NCI-H128 (cell line): Measurements from ENCODE around the gene RASL10A.

Experiments
- DNase-seq: peaks from one replicate; lab custom pipeline; 2025; ENCODE audit not compliant: unreplicated experiment; lab: John Stamatoyannopoulos, UW

The RASL10A gene

GRCh38 chr22:29306835-29307595 is 8.5 kb downstream of the RASL10A start:
- peak; percentile 2 for DNase-seq

- no peak for DNase-seq
These were observed 9.2 kb downstream of the RASL10A start, which contains the start of gene GAS2L1 for GRCh38 chr22:29306175-29306834. TSS of gene GAS2L1 (plus strand) at chr22:29306650. CDS start at chr22:29308106, 1,456 bp downstream.

- no peak for DNase-seq
These were observed 9.7 kb downstream of the RASL10A start for GRCh38 chr22:29305836-29306174.

GRCh38 chr22:29302681-29303465 is 12.6 kb downstream of the RASL10A start:
- no peak for DNase-seq

- no peak for DNase-seq
These were observed 13.2 kb downstream of the RASL10A start for GRCh38 chr22:29302402-29302680.

- no peak for DNase-seq
These were observed 13.6 kb downstream of the RASL10A start for GRCh38 chr22:29301716-29302401.

- DNase-seq: no peak
These were observed 14.5 kb downstream of the RASL10A start for GRCh38 chr22:29300807-29301601.

- DNase-seq: no peak
These were observed 15.1 kb downstream of the RASL10A start for GRCh38 chr22:29300467-29300806.

GRCh38 chr22:29299136-29299900 is 16.2 kb downstream of the RASL10A start:
- no peak for DNase-seq

GRCh38 chr22:29298641-29299040 is 16.9 kb downstream of the RASL10A start:
- DNase-seq: no peak

- DNase-seq: no peak
These were observed 23.1 kb downstream of the RASL10A start for GRCh38 chr22:29292379-29292778.

GRCh38 chr22:29291215-29291614 is 24.3 kb downstream of the RASL10A start:
- DNase-seq: no peak

GRCh38 chr22:29290061-29290460 is 25.4 kb downstream of the RASL10A start:
- DNase-seq: no peak

- no peak for DNase-seq
These were observed 26.7 kb downstream of the RASL10A start for GRCh38 chr22:29288837-29289236.

GRCh38 chr22:29284196-29284595 is 31.3 kb downstream of the RASL10A start:
- no peak for DNase-seq

GRCh38 chr22:29277927-29278326 is 37.6 kb downstream of the RASL10A start:
- no peak for DNase-seq

GRCh38 chr22:29275819-29276565 is 39.5 kb downstream of the RASL10A start:
- DNase-seq: no peak

- DNase-seq: no peak
These were observed 40.3 kb downstream of the RASL10A start for GRCh38 chr22:29275167-29275566.

- no peak for DNase-seq
These were observed 42.9 kb downstream of the RASL10A start for GRCh38 chr22:29272624-29273023.
